GM12872 (cell line): Measurements from ENCODE around the gene LMBR1.

Source experiments
- CTCF ChIP-seq: IDR thresholded peaks from 3 replicates; pipeline ENCODE4 v1.5.1; 2011; ENCODE audit warnings: low read depth, mild to moderate bottlenecking, low read length, moderate library complexity; ENCODE audit not compliant: insufficient read depth

Gene LMBR1

GRCh38 chr7:156776527-156776926 is 116.5 kb downstream of the LMBR1 start:
- TF ChIP-seq CTCF: no peak

GRCh38 chr7:156773966-156774365 is 119.0 kb downstream of the LMBR1 start:
- TF ChIP-seq CTCF: no peak

- no peak for TF ChIP-seq CTCF
Observed at GRCh38 chr7:156772725-156773124, 120.3 kb downstream of the LMBR1 start.

GRCh38 chr7:156768698-156769472 is 124.1 kb downstream of the LMBR1 start:
- no peak for TF ChIP-seq CTCF

GRCh38 chr7:156766666-156767065 is 126.3 kb downstream of the LMBR1 start:
- no peak for TF ChIP-seq CTCF

- TF ChIP-seq CTCF: no peak
Observed at GRCh38 chr7:156765901-156766656, 126.9 kb downstream of the LMBR1 start.

- no peak for TF ChIP-seq CTCF
Observed at GRCh38 chr7:156764766-156765165, 128.2 kb downstream of the LMBR1 start.
